NCI-H524 (cell line): ENCODE measurements around the gene SMIM7.

Source experiments
- DNase-seq, 2 experiments: peaks; one replicate each; lab custom pipeline; 2025; lab: John Stamatoyannopoulos, UW

Gene SMIM7

DNA sequence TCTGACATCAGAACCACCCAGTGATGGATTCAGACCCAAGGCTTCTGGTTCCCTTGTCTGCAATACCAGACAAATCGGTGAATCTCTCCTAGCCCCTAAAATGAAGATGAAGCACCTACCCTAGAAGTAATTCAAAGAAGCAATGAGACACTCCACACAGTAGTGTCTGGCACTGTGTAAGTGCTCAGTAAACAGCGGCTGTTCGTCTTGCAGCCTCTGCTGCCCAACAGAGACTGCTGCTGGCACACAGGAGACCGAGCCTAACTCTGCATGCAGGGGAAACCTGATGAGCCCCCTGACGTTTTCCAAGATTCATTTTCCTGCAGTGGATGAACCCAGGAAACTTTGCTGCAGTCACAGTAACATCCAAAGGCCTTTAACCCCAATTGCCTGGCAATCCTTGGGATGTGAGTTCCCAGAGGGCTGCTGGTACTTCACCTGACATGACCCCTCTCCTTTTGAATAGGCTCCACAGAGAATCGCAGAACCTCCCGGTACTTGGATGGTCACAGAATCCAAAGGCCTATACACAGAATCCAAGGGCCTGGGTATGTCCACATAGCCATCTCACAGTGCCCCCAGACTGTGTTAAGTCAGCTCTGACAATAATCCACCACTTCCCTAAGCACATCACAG is 38.7 kb downstream of the SMIM7 start:
- no peak for DNase-seq

DNA sequence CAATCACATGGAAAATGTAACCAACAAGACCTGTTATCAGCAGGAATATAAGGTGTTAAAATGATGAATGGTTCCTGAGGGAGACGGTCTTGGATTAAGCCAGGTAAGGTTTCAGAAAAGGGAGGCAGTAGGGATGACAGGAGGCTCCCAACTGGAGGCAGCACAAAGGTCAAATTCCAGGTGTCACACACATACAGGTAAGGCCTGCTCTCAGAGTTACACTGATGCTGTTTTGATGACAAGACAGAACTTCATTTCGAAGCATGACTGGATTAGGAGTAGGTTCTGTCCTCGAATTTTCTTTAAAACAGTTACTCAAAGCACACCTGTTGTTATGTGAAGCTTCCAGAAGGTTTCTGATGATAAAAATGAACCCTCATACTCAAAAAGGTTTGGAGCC is 39.4 kb downstream of the SMIM7 start:
- DNase-seq = no peak

DNA sequence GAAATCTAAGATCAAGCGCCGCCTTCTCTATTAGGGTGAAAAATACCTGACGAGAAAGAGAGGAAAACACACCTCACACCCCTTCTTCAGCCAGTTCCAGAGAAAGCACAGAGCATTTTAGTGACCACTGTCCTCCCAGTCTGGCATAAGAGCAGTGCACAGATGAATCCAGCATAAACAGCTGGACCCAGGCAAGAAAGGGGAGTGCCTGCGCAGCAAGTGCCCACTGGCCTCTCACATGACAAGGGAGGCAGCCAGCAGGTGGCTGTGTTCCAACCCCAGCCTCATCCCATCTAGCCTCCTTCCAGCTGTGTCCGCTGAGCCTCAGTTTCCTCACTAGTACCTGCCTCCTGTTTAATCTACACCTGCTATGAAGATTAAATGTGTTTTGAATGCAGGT is 39.9 kb downstream of the SMIM7 start:
- no peak for DNase-seq

DNA sequence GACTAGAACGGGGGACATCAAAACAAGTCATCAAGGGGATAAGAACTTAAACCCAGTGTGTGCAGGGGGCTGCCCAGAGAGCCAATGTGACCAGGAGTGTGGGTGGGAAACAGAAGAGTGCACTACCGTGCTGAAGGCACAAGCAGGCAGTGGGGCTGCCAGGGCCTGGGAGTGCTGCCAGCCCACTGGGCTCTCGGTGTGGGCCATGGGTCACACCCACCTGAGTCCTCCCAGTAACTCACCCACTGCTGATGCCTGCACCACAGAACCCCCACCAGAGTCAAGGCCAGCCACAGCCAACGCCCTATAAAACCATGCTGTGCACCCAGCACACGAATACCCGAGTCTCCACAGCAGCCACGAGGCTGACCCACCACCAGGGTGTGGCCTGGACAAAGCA is 40.5 kb downstream of the SMIM7 start:
- DNase-seq = no peak

DNA sequence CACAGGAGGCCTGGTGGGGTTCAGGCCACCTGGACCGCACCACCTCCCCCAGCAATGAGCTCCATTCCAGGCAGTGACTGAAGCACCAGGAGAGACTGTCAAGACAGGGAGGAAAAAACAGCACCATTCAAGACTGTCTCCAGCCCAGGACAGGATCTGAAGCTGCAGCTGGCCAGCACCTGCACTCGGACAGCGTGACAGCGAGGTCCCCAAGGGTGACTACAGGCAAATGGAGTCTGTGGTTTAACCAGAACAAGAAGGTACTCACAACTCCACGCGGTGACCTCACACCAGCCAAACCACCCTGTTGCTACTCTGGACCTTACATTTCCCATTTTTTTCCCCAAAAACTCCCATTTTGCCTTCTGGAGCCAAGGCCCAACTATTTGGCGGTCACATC is 41.7 kb downstream of the SMIM7 start:
- no peak for DNase-seq

DNA sequence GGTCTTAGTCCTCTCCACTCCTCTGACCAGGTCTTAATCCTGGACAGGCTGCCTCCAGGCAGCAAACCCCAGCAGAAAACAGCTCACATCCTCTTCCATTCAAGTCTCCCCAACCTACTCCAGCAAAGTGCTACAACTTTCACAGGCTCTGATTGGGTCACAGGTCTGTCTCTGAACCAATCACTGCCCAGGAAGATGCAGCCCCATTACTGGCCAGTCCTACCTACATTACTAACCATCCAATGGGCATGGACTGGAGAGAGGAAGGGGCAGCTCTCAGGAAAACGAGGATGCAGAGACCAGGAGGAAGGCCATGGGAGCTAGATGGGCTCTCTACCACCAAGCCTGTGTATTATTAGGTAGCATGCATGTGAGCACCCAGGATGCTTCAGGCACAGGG is 44.1 kb downstream of the SMIM7 start:
- DNase-seq = no peak

DNA sequence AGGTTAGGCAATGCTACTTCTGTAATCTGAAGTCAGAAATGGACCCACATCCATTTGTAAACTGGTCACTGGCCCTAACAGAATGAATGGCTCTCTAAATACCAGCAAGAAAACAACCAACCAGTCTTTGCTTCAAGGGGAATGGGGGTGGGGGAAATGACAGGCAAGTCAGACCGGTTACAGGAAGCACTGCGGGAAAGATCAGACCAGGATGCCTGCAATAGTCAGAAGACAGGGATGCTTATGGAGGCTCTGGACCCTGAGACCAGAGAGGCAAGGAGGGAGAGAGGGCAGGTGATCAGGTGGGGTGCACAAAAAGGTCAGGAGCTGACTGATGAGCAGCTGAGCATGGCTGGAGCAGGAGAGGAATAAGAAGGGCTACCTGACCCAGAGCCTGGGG is 45.0 kb downstream of the SMIM7 start:
- no peak for DNase-seq

DNA sequence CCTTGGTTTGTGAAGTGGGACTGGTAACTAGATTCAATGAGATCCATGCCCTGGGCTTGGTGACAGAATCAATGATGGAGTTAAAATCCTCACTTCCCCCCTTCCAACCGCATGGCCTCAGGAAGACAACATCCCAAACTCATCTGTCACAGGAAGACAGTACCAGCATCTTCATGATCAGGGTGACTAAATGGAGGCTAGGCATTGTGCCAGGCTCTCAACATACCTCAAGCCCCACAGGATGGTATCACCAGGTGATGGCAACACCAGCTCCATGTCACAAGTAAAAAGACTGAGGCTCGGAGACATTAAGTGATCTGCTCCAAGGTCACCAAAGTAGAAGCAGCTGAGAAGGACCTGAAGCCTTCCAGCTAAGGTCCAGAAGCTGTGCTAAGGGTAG is 46.1 kb downstream of the SMIM7 start:
- no peak for DNase-seq

DNA sequence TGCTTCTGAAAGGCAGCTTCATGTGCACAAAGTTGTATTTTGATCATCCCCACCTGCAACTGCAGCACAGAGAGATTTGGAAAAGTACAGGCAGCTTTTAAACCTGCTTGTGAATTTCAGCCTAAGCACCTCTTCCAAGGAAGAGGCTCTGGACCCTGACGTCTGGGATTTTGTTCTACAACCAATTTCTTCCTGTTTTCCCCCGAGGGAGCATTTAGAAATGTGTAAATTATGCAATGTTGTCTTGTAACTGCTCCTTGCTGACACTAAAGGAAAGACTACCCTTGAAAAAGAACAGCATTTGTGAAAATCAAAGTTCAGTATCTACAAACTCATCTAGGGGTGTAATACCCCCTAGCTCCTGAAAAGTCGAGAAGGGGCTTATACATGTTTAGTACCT is 47.3 kb downstream of the SMIM7 start:
- DNase-seq = no peak

DNA sequence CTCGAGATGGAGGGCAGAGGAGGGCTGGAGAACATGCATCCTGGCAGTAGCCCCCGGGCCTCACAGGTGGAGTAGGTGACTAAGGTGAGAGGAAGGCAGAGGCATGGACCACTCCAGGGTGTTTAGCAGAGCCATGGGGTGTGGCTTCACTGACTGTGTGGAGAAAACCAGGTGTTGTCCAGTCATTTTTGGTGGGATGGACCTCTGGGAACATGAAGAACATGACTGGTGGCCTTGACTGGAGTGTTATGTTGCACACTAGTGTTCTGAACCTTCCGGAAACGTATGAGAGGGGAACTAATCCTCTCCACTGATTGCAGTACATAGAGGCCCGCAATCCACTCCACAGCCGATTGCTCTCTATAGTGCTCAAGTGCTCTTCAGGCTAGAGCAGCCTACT is 48.8 kb downstream of the SMIM7 start:
- DNase-seq = no peak

DNA sequence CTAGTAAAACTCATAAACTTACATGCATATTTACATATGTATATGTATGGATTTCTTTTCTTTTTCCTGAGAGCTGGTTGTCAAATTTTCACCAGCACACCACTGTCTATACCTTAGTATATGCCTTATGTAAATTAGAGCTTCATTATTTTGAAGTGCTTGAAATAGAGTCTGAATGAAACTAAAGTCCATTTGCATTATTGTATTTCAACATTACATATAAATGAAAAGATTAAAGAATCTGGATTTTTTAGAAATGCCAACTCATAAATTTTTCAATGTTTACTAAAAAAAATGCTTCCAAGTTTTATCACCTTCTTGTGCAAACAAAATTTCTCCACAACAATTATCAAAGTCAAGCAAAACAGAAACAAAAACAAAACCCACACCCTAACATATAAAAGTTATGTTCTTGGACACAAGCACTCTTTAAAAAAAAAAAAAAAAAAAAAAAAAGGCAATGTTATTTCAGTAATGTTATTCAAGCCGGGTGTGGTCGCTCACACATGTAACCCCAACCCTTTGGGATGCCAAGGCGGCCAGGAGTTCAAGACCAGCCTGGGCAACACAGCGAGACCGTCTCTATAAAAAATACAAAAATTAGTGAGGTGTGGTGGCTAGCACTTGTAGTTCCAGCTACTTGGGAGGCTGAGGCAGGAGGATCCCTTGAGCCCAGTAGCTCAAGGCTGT is 50.3 kb downstream of the SMIM7 start:
- DNase-seq = no peak

DNA sequence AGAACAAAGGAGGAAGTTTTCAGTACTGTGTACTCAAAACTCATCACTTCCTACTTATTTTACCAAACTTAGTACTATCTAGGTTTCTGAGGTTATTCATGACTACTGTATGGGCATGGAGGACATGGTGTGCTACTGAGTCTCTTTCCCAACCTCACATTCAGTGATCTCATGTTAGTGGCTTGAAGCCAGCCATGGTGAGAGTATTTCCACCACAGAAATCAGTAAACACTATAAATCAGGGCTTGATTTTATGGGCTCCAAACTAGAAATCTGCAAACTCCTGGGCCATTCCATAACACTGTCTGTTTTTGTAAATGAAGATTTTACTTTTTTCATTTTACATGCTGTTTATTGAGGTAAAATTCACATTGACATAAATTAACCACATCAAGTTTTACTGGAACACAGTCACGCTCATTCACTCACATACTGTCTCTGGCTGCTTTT is 51.6 kb downstream of the SMIM7 start:
- DNase-seq = no peak

DNA sequence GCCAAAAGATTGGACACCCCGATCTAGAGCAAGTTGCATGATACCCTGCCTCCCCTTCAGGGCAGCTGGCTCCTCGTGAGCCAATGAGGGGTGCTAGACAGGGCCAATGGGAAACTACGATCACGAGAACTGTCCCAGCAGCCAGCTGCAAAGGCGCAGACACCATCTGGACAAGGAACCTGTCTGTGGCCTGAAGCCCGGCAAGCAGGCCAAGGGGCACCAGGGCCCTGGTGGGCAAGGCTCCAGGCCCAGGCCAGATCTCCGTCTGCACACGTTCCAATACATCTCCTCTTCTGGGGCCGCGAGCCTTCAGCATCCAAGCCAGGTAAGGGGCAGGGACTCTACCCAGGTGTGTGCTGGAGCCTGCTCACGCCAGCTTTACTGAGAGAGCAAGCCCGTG is 52.1 kb downstream of the SMIM7 start:
- peak; percentile 46 to 78 for DNase-seq

DNA sequence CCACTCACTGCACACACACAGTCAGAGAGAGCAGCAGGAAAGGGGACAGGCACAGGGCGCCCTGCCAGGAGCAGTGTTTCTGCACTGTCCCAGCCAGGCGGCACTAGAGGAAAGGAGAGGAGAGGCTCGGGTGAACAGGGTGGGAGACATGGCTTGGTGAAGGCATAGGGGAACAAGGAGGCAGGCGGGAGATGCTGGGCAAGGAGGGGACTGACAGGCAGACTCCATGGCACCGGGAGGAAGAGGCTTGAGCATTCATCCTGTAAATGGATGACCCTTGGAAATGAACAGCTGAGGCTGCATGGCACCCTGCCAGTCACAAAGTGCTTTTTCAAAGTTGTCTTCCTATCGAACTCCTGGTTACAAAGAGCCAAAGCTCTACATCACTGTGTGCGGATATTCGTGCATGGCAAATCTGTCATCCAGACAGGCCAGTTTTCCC is 54.4 kb downstream of the SMIM7 start:
- no peak for DNase-seq

DNA sequence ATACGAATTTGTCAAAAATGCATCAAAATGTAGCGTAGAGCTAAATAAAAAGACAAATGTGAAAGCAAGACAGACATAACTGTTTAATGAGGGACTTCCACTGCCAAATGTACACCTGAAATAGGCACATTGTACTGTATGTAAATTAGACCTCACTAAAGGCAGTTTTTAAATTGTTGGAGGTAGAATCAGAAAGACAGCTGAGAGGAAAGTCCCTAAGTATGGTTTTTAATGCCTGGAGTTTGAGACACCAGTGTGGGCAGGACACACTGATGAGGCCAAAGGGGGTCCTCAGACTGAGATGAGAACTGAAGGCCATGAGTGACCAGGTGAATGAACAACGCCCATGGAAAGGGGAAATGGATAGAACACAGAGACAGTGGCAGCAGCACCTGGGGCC is 54.8 kb downstream of the SMIM7 start:
- DNase-seq = no peak

DNA sequence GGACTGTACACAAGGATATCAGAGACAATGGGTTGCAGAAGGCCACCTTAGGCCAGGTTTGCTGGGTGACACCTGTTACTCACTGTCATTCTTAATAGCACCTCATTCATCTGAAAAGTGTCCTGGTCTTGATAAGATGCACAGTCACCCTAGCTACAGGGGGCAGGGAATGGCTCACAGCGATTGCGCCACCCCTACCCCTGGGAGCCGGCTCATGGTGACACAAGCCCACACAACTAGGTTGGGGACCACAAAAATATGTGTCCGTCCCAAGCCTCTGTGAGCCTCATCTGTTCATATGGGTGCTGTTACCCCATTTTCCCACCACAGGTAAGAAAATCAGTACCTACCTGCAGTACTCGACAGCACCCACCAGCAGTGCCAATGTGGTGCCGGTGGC is 55.3 kb downstream of the SMIM7 start:
- DNase-seq = no peak

DNA sequence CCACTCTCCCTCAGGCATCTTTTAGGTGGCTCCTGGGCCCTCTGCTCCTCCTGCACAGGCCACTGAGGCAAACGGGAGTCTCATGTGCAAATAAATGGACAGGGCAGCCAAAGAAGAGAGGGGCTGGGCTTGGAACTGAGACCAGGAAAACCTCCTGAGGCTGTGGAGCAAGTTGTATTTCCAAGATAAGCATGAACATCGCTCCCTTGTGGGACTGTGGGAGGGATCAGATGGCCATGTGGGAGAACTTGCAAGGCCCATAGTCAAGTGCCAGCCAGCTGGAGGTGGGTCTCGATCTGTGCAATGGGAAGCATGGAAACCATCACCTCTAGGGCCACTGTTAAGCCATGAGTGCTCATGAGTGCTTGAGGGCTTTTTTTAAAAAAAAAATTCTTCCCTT is 56.9 kb downstream of the SMIM7 start:
- no peak for DNase-seq

DNA sequence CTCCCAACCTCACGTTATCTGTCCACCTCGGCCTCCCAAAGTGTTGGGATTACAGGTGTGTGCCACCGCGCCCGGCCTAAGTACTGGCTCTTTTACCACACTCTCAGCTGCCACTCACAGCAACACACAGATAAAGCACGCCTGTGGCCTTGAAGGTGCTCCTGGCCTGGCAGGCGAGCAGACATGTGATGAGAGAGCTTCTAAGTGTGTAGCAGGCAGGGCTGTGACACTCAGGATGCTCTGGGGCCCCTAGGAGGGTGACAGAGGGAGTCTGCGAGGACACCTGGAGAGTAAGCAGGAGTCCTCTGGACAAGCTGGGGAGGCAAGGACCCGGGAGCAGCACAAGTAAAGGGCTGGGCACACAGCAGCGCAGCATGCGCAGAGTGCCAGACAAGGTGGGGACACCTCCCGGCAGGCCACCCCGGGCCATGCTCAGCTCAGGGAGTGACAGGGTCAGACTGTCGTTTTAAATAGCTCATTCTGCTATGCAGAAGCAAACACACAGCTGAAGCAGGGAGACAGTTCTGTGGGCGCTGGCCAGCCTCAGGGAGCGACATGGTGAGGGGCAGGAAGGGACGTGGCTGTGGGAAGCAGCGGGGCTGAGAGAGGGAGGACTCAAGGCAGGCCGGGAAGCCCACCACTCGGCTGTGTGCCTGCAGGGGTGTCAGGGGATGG is 58.4 kb downstream of the SMIM7 start:
- DNase-seq = no peak

DNA sequence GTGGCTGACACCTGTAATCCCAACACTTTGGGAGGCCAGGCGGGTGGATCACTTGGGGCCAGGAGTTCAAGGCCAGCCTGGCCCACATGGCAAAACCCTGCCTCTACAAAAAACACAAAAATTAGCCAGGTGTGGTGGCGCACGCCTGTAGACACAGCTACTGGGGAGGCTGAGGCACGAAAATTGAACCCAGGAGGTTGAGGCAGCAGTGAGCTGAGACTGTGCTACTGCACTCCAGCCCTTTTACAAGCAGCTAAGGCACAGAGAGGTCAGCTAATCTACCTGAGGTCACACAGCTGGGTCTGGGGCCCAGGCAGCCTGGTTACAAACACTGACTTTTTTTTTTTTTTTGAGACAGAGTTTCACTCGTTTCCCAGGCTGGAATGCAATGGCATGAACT is 59.1 kb downstream of the SMIM7 start:
- DNase-seq = no peak

DNA sequence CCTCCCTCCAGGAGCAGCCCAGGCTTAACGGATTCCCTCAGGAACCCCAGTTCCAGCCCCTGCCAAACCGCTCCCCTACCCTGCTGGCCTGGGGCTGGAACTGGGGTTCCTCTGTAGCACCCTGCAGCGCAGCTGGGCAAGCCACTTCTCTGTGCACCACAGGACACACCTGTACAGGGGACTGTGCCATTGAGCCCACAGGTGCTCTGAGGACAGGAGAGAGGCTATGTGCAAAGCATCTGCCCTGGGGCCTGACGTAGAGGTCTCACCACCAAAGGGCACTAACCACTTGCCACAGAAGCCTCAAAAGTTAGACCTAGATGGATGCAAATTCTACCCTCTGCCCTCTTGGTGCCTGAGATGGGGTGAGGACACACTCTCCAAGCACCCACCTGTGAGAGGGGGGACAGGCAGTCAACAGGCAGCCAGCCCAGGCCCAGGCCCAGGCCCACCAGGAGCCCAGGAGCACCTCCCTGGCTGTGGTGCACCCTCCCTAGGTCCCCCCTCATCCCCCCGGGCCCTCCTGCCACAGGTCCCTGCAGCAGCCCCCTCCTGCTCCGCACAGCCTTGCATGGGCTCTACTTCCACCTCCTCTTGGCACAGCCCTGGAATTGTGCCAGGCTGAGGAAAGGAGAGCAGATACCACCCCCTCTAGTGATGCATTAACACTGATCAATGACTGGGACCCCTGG is 60.1 kb downstream of the SMIM7 start:
- DNase-seq = no peak

DNA sequence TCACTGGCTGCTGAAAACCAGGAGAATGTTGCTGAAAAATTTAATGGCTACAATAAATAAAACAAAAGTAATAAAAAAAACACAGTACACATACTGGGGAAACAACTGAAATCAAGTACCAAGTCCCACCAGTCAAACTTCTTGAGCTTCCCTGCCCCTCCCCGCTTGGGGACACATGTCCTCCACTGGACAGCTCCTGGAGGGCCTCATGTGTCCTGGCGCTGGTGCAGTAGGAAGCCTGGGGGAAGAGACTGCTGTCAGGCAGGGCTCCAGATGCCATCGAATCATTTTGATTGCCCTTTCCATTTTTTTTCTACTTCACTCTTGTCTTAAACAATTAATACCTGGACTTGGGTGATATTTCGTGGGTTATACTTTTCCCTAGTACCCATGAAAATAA is 61.1 kb downstream of the SMIM7 start:
- DNase-seq = no peak

DNA sequence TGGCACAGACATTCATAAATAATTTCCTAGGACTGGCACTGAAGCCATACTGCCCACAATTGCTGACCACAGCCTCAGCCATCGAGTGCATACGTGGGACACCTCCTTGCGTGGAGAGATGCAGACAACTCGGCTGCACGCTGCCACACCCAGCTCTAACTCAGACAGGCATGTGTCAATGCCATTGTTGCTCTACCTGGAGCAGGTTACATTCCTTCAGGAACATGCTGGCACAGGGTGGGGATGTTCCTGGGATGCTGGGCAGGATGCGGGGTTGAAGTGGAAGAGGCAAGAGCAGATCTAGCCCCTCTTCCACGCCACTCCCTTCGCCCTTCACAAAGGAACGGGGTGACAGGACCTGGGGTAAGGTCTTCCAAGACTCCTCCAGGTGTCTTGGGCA is 63.5 kb downstream of the SMIM7 start:
- DNase-seq = no peak
